SK-N-MC (cell line): ENCODE results near the gene MAP4K5.

ENCODE experiments used
- EZH2 ChIP-seq: fragments of 200-600 bp; sonication (generic); IDR thresholded peaks from one replicate; pipeline ENCODE4 v1.6.1; 2017; ENCODE audit warnings: antibody characterized with exemption
- FOXP2 ChIP-seq: optimal IDR thresholded peaks from 2 replicates; pipeline ENCODE3; 2011; ENCODE audit warnings: mild to moderate bottlenecking, moderate library complexity; ENCODE audit not compliant: insufficient read depth; ENCODE audit errors: extremely low read length, control extremely low read depth
- POLR2AphosphoS5 ChIP-seq: IDR thresholded peaks from 2 replicates; pipeline ENCODE4 v1.6.1; 2012; ENCODE audit warnings: mild to moderate bottlenecking, low read depth, low read length, borderline replicate concordance

GRCh38 chr14:50417853-50418252, 114.5 kb downstream of the MAP4K5 start:
- TF ChIP-seq EZH2: no peak
- TF ChIP-seq POLR2AphosphoS5: no peak
- no peak for TF ChIP-seq FOXP2
